ENCODE results near the gene DISP3.
A peak's percentile ranks its signal among the peaks of the same experiment; 100 is the strongest.

Gene DISP3

GRCh38 chr1:11487196-11487751, 8.3 kb downstream of the DISP3 start:
- DNase-seq = no peak

- no peak for DNase-seq
These were observed 9.3 kb downstream of the DISP3 start for GRCh38 chr1:11488201-11488770.

- no peak for DNase-seq
These were observed 10.1 kb downstream of the DISP3 start for GRCh38 chr1:11488966-11489625.

- no peak for DNase-seq
These were observed 13.3 kb downstream of the DISP3 start for GRCh38 chr1:11492235-11492634.

- no peak for DNase-seq
These were observed 15.2 kb downstream of the DISP3 start for GRCh38 chr1:11493972-11494655.

GRCh38 chr1:11494771-11495170, 15.8 kb downstream of the DISP3 start:
- DNase-seq = no peak

- DNase-seq = no peak
These were observed 16.6 kb downstream of the DISP3 start for GRCh38 chr1:11495579-11495978.

GRCh38 chr1:11496551-11497080, 17.7 kb downstream of the DISP3 start:
- DNase-seq = no peak

- peak in 1 of 51 donors; percentile 7 for DNase-seq
These were observed 20.1 kb downstream of the DISP3 start for GRCh38 chr1:11498956-11499594.

GRCh38 chr1:11499601-11500331, 20.8 kb downstream of the DISP3 start:
- peak in 33 of 51 donors; percentile 8 to 73 (median 35) for DNase-seq

GRCh38 chr1:11500881-11501280, 21.9 kb downstream of the DISP3 start:
- no peak for DNase-seq

- DNase-seq = peak in 2 of 51 donors; percentile 14 to 17
These were observed 22.5 kb downstream of the DISP3 start for GRCh38 chr1:11501491-11501897.

GRCh38 chr1:11501906-11502485, 23.0 kb downstream of the DISP3 start:
- DNase-seq = no peak

- DNase-seq = no peak
These were observed 23.6 kb downstream of the DISP3 start for GRCh38 chr1:11502516-11502915.

- no peak for DNase-seq
These were observed 25.6 kb downstream of the DISP3 start for GRCh38 chr1:11504599-11504998.

GRCh38 chr1:11505591-11506538, 26.9 kb downstream of the DISP3 start:
- no peak for DNase-seq

GRCh38 chr1:11507309-11507708, 28.4 kb downstream of the DISP3 start:
- no peak for DNase-seq

- no peak for DNase-seq
These were observed 34.7 kb downstream of the DISP3 start for GRCh38 chr1:11513681-11514080.

GRCh38 chr1:11514366-11514765, 35.4 kb downstream of the DISP3 start:
- DNase-seq = no peak
